GM23338 (cell line): ENCODE data around the gene RTKN.

Experiments
- CTCF ChIP-seq, 2 experiments: fragments of 200-600 bp in 1 of 2; sonication (generic) in 1 of 2; conservative IDR thresholded peaks; 2 replicates each; pipeline versions ENCODE4 v1.5.1 to v1.6.1; 2016 to 2017; ENCODE audit warnings: antibody characterized with exemption in 2 of 2, low read depth in 2 of 2, mild to moderate bottlenecking in 2 of 2, moderate library complexity in 1 of 2
- ETS1 ChIP-seq: IDR thresholded peaks from 2 replicates; pipeline ENCODE4 v1.6.1; 2016; ENCODE audit warnings: antibody characterized with exemption
- EZH2 ChIP-seq: fragments of 200-600 bp; sonication (generic); IDR thresholded peaks from one replicate; pipeline ENCODE4 v1.8.0; 2017; ENCODE audit warnings: antibody characterized with exemption, mild to moderate bottlenecking, low read depth; ENCODE audit not compliant: unreplicated experiment
- EZH2phosphoT487 ChIP-seq: fragments of 200-600 bp; sonication (generic); IDR thresholded peaks from one replicate; pipeline ENCODE4 v1.8.1; 2018; ENCODE audit warnings: antibody characterized with exemption; ENCODE audit not compliant: unreplicated experiment

GRCh38 chr2:74385396-74385795 is 56.3 kb downstream of the RTKN start:
- TF ChIP-seq CTCF (conservative IDR thresholded peaks at IDR 0.05; ENCODE audit: low read depth in 2 of 2): no peak
- TF ChIP-seq EZH2phosphoT487: no peak
- no peak for TF ChIP-seq EZH2
- TF ChIP-seq ETS1: no peak
